ENCODE results near the gene TECRL. TPM values are rescaled to one million over a fixed set of nuclear protein-coding genes. Genes with fewer than 3 reads are reported as not detected.

TECRL gene
- total and polyA plus RNA-seq, 10 donors = 0.06 TPM; not detected in 9

DNA sequence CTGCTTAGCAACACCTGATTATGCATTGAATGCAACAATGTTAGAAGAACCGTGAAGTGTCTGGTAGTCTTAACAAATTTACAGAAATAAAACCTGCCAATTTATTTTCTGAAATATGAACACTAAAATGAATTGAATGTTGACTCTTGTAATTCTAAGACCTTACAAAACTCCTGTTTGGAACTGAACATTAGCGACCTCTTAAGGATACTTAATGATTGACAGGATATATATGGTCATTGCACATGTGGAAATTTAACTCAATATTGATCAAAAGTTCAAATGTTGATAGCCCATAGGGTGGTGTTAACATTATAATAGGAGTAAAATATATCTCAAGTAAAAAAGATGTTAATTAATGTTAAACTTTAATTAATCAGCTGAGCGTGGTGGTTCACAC, 79.1 kb downstream of the TECRL start:
- no peak for DNase-seq
- Histone ChIP-seq H3K27me3 (replicated peaks in 1 of 7) (no peaks in the 10 kb centered on the region), H3K4me1 (no peaks in the 10 kb centered on the region), H3K9me3 (peaks cover 0 to 15% (median 11%) of the 10 kb centered on the region in 8 donors), H3K36me3 (no peaks in the 10 kb centered on the region), H3K27ac (no peak overlapping the region), H3K4me3 (no peak overlapping the region)
- WGBS, 5 donors = 43 to 63% (median 56%) methylated on average over 3 of the region's 3 CpGs
- intact Hi-C loops (cut with DNase I; ENCODE audit: low total_unique reads) = no loop called here
- TF ChIP-seq POLR2AphosphoS5 (IDR thresholded peaks at IDR 0.05) (no peak), POLR2A (IDR thresholded peaks at IDR 0.05) (no peak)
- TF ChIP-seq, protein P1, sequence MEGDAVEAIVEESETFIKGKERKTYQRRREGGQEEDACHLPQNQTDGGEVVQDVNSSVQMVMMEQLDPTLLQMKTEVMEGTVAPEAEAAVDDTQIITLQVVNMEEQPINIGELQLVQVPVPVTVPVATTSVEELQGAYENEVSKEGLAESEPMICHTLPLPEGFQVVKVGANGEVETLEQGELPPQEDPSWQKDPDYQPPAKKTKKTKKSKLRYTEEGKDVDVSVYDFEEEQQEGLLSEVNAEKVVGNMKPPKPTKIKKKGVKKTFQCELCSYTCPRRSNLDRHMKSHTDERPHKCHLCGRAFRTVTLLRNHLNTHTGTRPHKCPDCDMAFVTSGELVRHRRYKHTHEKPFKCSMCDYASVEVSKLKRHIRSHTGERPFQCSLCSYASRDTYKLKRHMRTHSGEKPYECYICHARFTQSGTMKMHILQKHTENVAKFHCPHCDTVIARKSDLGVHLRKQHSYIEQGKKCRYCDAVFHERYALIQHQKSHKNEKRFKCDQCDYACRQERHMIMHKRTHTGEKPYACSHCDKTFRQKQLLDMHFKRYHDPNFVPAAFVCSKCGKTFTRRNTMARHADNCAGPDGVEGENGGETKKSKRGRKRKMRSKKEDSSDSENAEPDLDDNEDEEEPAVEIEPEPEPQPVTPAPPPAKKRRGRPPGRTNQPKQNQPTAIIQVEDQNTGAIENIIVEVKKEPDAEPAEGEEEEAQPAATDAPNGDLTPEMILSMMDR (IDR thresholded peaks at IDR 0.05 in 8 of 11, conservative IDR thresholded peaks at IDR 0.05 in 3 of 11) = no peak

DNA sequence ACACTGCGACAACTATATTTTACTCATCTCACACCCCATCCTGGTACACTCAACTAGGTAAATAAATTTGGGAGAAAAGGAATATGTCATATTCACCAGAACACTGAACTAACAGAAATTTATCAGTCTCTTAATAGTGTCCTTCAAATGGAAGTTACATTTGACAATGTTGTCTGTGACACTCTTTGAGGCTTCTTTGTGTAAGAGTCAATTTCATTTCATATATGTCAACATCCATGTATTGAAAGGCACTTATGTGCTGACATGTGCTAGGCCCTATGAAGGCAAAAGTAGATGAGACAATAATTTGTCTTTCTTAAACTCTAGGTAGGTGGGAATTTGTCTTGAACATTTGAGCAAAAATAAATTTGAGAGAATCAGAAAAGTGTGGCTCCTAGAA, 82.0 kb downstream of the TECRL start:
- WGBS, 5 donors = 86 to 97% (median 91%) methylated on average over 1 of the region's 1 CpG

GRCh38 chr4:64326507-64326906, 82.7 kb downstream of the TECRL start:
- WGBS, 5 donors = 85 to 94% (median 89%) methylated on average over 1 of the region's 1 CpG
- no peaks in the 10 kb centered on the region for H3K27me3 ChIP-seq (replicated peaks in 1 of 7)
- H3K36me3 ChIP-seq = no peaks in the 10 kb centered on the region
- no peaks in the 10 kb centered on the region for H3K4me1 ChIP-seq
- intact Hi-C loops (cut with DNase I; ENCODE audit: low total_unique reads) = no loop called here
- H3K9me3 ChIP-seq = peaks cover 0 to 18% (median 12%) of the 10 kb centered on the region in 8 donors
- no peak overlapping the region for H3K4me3 ChIP-seq
- DNase-seq = no peak
- TF ChIP-seq, protein P1 (IDR thresholded peaks at IDR 0.05 in 8 of 11, conservative IDR thresholded peaks at IDR 0.05 in 3 of 11) = no peak
- TF ChIP-seq POLR2AphosphoS5 (IDR thresholded peaks at IDR 0.05) (no peak), POLR2A (IDR thresholded peaks at IDR 0.05) (no peak)
- no peak overlapping the region for H3K27ac ChIP-seq

More for the DNA sequence above, 82.0 kb downstream of the TECRL start:
- no peak for DNase-seq
- no peak for TF ChIP-seq POLR2AphosphoS5 (IDR thresholded peaks at IDR 0.05)
- TF ChIP-seq POLR2A (IDR thresholded peaks at IDR 0.05) = no peak
- TF ChIP-seq, protein P1 (IDR thresholded peaks at IDR 0.05 in 8 of 11, conservative IDR thresholded peaks at IDR 0.05 in 3 of 11) = no peak
- H3K36me3 ChIP-seq = no peaks in the 10 kb centered on the region
- H3K4me3 ChIP-seq = no peak overlapping the region
- intact Hi-C loops (cut with DNase I; ENCODE audit: low total_unique reads) = no loop called here
- H3K9me3 ChIP-seq = peaks cover 0 to 21% (median 12%) of the 10 kb centered on the region in 8 donors
- no peaks in the 10 kb centered on the region for H3K27me3 ChIP-seq (replicated peaks in 1 of 7)
- no peak overlapping the region for H3K27ac ChIP-seq
- no peaks in the 10 kb centered on the region for H3K4me1 ChIP-seq

- peaks cover 0 to 43% (median 23%) of the 10 kb centered on the region in 8 donors for H3K9me3 ChIP-seq
- no peak for DNase-seq
- H3K4me3 ChIP-seq = no peak overlapping the region
- WGBS, 5 donors = 78 to 85% (median 81%) methylated on average over 4 of the region's 4 CpGs
- H3K27me3 ChIP-seq (replicated peaks in 1 of 7) = no peaks in the 10 kb centered on the region
- no peaks in the 10 kb centered on the region for H3K4me1 ChIP-seq
- intact Hi-C loops (cut with DNase I; ENCODE audit: low total_unique reads) = no loop called here
- H3K27ac ChIP-seq = no peak overlapping the region
- no peaks in the 10 kb centered on the region for H3K36me3 ChIP-seq
- TF ChIP-seq POLR2AphosphoS5 (IDR thresholded peaks at IDR 0.05) = no peak
- TF ChIP-seq POLR2A (IDR thresholded peaks at IDR 0.05) = no peak
- TF ChIP-seq, protein P1 (IDR thresholded peaks at IDR 0.05 in 8 of 11, conservative IDR thresholded peaks at IDR 0.05 in 3 of 11) = no peak
These were observed 103.0 kb downstream of the TECRL start for GRCh38 chr4:64306255-64306565.

Measured in spleen (tissue), 11 donors.